Measurements from ENCODE around the gene CNDP1.
"Not testable (repeated sequence)": the region's sequence is repeated elsewhere in the genome, so short reads cannot be mapped to it uniquely, and the experiment has no call there.

The CNDP1 gene

DNA sequence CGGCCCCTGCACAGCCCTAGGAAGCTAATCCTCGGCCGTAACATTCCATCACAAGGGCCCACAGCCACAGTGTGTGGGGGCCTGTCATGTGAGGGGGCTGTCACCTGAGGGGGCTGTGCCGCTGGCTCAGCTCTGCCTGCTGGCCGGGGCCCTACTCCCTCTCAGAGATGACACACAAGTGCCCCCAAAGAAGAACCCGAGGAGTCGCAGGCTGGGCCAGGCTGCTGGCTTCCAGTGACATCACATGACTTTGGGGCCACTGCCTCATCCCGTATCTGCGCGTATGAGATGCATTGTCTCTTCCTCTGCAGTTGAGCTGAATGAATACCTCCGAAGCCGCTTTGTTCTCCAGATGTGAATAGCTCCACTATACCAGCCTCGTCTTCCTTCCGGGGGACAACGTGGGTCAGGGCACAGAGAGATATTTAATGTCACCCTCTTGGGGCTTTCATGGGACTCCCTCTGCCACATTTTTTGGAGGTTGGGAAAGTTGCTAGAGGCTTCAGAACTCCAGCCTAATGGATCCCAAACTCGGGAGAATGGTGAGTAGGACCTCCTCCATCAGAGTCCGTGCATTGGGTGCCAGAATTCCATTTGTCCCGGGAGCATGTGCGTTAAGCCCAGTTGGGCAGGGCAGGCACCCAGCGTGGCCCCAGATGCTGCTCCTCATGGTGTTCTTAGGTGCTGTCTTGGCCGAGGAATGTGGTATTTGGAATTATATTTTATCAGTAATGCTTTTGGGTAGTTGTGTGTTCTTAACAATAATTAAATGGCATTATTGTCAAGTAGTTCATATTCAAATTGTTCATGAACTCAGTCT, at the start of gene CNDP1:
Gene CNDP1, plus strand, starts transcription at position 351 of the 820 bp plus-strand sequence. Its CDS starts 168 bp downstream, at position 519.
- DNase-seq = peak in 13 of 14 donors; percentile 12 to 89 (median 72)

- DNase-seq = no peak
Measured at GRCh38 chr18:74486119-74486849, 48.0 kb upstream of the CNDP1 start.

- no peak for DNase-seq
Measured at GRCh38 chr18:74488354-74488753, 45.9 kb upstream of the CNDP1 start.

- DNase-seq = no peak
Measured at GRCh38 chr18:74488864-74489263, 45.4 kb upstream of the CNDP1 start.

DNA sequence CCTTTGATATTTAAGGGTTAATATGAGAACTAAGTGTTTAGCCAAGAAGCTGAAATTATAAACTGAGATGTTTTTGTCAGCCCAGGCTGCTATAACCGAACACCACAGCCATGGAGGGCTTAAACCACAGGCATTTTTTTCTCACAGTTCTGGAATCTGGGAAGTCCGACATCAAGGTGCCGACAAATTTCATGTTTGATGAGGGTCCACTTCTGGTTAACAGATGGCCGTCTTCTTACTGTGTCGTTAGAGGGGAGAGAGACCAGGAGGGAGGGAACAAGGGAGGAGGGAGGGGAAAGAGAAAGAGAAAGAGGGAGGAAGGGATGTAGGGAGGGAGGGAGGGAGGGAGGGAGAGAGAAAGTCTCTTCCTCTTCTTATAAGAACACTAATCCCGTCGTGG, 44.6 kb upstream of the CNDP1 start:
- no peak for DNase-seq

DNA sequence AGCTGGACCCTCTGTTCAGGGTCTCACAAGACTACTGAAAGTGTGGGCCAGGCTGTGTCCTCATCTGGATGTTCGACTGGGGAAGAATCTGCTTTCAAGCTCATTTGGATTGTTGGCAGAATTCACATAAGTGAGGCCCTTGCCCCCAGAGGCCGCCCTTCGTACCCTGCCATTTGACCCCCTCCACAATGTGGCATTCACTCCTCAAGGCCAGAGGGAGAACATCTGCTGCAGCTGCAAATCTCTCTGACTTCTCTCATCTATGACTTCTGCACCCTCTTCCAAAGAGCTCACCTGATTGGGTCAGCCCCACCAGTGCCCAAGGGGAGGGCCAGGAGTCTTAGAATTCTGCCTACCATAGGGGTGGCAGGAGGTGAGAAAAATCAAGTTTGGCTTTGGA, 42.0 kb upstream of the CNDP1 start:
- no peak for DNase-seq

DNA sequence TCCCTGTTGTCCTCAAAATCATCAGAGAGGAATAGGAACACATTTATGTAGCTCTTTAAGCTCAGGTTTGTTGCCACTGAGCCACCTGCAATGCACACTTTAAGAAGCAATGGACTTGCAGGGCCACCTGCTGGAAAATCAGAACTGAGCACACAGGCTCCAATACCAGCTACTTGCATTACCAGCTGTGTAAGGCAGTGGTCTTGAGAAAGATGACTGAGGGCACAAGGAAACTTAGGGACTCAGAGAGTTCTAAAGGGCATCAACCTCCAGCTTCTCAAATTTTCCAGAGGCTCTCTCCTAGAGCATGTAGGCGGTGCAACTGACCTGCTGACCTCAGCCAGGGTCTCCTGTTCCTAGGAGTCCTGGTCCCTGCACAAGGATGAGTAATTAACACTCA, 40.6 kb upstream of the CNDP1 start:
- peak in 1 of 14 donors; percentile 24 for DNase-seq

GRCh38 chr18:74494514-74494913, 39.8 kb upstream of the CNDP1 start:
- no peak for DNase-seq

GRCh38 chr18:74495581-74496507, 38.5 kb upstream of the CNDP1 start, which contains the start of gene CNDP2:
CNDP2 (plus strand) TSS chr18:74496363; CDS start chr18:74499974, 3,611 bp downstream.
- peak; percentile 89 to 100 (median 98) for DNase-seq

DNA sequence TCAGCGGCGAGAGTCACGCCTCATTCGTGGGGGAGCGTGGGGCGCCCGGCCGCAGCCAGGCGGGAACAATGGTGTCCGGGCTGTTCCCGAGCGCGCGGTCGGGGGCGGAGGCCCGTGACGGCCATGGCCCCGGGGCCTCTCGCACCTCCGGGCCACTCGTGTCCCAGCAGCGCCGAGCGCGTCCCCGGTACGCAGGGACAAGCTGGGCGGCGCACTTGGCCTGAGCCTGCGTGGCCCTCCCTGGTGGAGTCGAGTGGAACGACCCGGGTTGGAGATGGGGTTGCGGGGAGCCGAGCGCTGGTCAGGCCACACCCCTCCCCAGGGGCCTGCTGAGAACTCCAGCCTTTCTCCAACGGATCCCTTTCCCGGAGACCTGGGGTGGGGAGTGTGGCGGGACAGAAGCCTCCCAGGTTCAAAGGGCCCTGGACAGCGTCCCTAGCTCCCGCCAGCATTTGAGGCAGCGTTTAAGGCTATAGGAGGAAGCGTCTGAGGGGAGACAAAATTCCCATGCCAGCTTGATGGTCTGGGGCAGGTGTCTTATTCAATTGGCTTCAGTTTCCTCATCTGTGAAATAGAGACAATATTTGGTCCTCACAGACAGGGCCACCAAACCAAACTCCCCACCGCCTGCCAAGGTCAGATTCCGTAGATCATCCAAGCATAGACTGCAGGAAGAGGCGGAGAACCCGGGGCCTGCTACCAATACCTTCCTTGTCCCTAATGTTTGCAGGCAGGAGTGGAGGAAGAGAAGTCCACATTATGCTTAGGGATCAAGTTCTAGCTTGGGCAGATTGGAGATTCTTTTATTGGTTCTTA, 37.6 kb upstream of the CNDP1 start:
- peak in 5 of 14 donors; percentile 64 to 86 (median 77) for DNase-seq

GRCh38 chr18:74497324-74497676, 37.0 kb upstream of the CNDP1 start:
- no peak for DNase-seq

- DNase-seq = no peak
Measured at GRCh38 chr18:74497778-74498177, 36.5 kb upstream of the CNDP1 start.

- DNase-seq = peak in 7 of 14 donors; percentile 30 to 70 (median 50)
Measured at GRCh38 chr18:74498712-74499627, 35.3 kb upstream of the CNDP1 start.

GRCh38 chr18:74499633-74500032, 34.7 kb upstream of the CNDP1 start:
- DNase-seq = peak in 8 of 14 donors; percentile 27 to 87 (median 69)

DNA sequence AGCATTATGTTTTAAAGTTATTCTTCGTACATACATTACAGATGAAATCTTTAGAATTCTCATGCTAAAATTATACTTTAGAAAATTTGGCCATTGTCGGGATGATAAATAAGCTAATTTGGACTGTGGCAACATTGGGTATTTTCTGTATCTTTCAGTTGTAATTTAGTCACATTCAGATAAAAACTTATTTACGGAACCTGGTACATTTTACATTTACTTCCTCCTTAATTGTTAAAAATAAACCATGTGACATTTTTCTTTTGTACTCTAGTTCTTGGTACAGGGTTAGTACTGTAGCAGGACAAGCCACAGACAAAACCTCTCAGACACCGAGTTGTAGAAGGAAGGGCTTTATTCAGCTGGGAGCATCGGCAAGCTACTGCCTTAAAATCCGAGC, 33.9 kb upstream of the CNDP1 start:
- DNase-seq = no peak

DNA sequence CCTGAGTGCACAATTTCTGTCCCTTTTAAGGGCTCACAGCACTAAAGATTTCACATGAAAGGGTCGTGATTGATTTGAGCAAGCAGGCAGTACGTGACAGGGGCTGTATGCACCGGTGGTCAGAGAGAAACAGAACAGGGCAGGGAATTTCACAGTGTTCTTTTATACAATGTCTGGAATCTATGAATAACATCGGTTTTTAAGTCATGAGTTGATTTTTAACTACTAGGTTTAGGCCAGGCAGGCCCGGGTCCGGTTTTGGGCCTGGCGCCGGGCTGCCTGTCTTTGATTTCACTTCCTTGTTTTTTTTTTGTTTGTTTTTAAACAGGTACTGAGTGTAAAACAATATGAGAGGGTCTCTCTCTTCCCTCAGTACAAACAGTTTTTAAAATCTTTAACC, 33.5 kb upstream of the CNDP1 start:
- not testable (repeated sequence) for DNase-seq

- no peak for DNase-seq
Measured at GRCh38 chr18:74501386-74501785, 32.9 kb upstream of the CNDP1 start.

GRCh38 chr18:74503137-74503536, 31.2 kb upstream of the CNDP1 start:
- DNase-seq = no peak

DNA sequence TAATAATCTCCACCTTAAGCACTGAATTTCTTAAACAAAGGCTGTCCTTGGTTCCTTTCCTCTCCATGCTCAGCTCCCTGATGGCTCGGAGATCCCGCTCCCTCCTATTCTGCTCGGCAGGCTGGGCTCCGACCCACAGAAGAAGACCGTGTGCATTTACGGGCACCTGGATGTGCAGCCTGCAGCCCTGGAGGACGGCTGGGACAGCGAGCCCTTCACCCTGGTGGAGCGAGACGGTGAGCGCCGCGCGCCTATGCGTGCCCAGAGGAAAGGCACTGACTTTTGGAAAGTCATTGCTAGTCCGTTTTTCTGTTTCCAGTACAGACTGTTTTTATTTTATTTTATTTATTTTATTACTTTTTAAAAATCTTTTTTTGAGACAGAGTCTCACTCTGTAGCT, 28.5 kb upstream of the CNDP1 start:
- DNase-seq = no peak

DNA sequence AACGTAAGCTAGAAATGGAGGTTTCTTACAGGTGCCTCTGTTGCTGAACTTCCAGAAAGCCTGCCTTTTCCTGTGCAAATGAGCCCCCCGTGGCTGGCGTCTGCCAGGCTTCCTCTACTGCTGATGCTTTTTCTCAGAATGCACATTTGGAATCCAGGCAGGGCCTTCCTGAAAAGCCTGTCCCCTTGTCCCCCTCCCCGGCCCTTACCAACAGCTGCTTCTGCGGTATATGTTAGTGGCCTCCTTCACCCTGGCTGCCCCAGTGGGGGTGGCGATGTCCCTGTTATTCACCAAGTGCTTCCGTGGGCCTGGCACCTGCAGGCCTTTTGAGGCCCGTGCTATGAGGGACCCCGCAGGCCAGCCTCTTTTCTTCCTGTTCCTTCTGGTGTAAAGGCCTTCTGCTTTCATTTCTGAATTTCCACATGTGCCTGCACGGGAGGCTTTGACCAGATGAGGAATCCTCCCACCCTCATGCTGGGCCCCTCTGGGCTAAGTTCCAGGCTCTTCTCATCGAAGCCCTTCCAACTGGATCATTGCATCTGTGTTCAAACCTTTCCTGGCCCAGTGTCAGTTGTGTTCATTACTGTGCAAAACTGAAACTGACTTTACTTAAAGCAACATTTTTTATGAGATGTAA, 27.7 kb upstream of the CNDP1 start:
- DNase-seq = no peak

Data from C1 segment of cervical spinal cord (tissue), 14 donors.